ENCODE measurements around the gene AHCYL1. TPM values are rescaled to one million over a fixed set of nuclear protein-coding genes. Genes with fewer than 3 reads are reported as not detected.

AHCYL1 gene
- total RNA-seq, 6 experiments from 2014 or later: 51.4 to 77.5 (median 56.0) TPM

DNA sequence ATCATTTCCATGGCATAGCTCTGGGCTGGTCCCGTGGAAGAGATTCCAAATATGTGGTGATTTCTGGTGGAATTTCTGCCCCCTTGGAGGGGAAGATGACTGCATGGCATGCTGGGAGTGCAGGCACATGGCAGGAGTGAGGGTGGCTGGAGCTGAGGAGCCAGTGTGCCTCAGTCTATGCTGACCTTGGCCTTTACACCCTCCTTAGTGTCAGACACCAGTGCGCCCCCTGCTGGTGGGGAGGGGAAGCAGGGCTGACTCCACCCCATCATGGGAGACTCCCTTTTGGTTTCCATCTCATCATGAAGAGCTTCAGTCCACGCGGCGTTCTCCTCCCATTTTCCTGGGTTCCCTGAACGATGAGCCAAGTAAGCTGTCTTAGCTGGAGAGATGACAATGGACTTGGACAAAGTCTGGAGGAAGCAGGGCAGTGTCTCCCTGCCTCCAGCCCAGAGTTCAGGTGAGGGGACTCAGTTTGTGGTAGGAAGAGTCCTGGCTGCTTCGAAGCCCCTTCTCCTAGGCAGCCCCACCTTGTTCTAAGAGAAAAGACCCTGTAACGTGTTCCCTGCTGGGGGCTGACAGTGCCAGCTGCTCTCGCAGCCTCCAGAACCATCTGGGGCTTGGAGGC lies 75.6 kb downstream of the AHCYL1 start:
- no peaks in the 10 kb centered on the region for H3K27me3 ChIP-seq
- intact Hi-C loops (cut with DNase I): no loop called here
- ATAC-seq: peak; percentile 36 to 67 (median 44)
- no peaks in the 10 kb centered on the region for H3K4me1 ChIP-seq
- H3K36me3 ChIP-seq: peaks cover 0 to 24% (median 5%) of the 10 kb centered on the region in 4 donors
- H3K27ac ChIP-seq: no peak overlapping the region
- H3K9me3 ChIP-seq: no peaks in the 10 kb centered on the region
- 93% methylated on average over 2 of the region's 9 CpGs for WGBS (ENCODE audit: insufficient coverage, low coverage, low lambda C conversion rate, missing lambda C conversion rate)
- TF ChIP-seq, protein P1, sequence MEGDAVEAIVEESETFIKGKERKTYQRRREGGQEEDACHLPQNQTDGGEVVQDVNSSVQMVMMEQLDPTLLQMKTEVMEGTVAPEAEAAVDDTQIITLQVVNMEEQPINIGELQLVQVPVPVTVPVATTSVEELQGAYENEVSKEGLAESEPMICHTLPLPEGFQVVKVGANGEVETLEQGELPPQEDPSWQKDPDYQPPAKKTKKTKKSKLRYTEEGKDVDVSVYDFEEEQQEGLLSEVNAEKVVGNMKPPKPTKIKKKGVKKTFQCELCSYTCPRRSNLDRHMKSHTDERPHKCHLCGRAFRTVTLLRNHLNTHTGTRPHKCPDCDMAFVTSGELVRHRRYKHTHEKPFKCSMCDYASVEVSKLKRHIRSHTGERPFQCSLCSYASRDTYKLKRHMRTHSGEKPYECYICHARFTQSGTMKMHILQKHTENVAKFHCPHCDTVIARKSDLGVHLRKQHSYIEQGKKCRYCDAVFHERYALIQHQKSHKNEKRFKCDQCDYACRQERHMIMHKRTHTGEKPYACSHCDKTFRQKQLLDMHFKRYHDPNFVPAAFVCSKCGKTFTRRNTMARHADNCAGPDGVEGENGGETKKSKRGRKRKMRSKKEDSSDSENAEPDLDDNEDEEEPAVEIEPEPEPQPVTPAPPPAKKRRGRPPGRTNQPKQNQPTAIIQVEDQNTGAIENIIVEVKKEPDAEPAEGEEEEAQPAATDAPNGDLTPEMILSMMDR (IDR thresholded peaks at IDR 0.05): peak; percentile 41 to 61 (median 54)
- no peak for TF ChIP-seq POLR2A (IDR thresholded peaks at IDR 0.05)
- no peak overlapping the region for H3K4me3 ChIP-seq
- no peak for DNase-seq

DNA sequence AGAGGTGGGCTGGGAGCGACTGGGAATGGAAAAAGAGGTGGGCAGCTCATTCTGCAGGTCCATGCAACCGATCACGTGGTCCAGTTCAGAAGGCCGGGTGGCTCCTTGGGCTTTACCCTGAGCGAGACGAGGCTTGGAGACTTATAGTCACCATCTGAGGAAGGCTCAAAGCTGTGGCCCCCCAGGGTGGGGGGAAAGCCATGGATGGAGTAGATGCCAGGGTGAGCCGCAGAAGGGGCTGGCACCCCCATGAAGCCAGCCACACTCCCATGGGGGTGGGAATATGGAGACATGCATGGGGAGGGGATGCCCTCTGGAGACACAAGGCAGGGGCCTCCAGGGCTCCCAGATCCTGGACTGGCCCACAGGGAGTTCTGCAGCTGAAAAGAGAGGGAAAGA lies 76.1 kb downstream of the AHCYL1 start:
- Histone ChIP-seq H3K4me1 (no peaks in the 10 kb centered on the region), H3K36me3 (peaks cover 0 to 19% (median 3%) of the 10 kb centered on the region in 4 donors), H3K9me3 (no peaks in the 10 kb centered on the region), H3K27me3 (no peaks in the 10 kb centered on the region), H3K27ac (no peak overlapping the region), H3K4me3 (no peak overlapping the region)
- WGBS (ENCODE audit: insufficient coverage, low coverage, low lambda C conversion rate, missing lambda C conversion rate): 92% methylated on average over 5 of the region's 7 CpGs
- ATAC-seq (no peak), DNase-seq (no peak)
- TF ChIP-seq, protein P1 (IDR thresholded peaks at IDR 0.05): no peak
- TF ChIP-seq POLR2A (IDR thresholded peaks at IDR 0.05): no peak
- intact Hi-C loops (cut with DNase I): no loop called here

DNA sequence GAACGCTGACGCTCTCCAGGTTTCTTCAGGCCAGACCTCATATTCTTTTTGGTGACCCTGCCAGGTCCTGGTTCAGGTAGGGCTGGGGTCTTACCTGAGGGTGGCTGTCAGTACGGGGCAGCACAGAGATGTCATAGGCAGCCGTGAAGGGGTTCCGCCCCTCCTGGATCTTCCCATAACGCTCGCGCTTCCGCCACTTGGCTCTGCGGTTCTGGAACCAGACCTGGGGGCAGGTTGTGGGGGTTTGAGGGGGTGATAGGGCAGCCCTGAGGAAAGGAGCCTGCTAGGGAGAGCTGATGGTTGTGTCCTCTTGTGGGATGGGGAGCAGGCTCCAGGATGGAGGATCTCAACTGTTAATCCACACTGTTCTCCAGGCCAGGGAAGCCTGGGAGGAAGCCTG lies 76.8 kb downstream of the AHCYL1 start:
- Histone ChIP-seq H3K36me3 (peaks cover 0 to 13% (median 0%) of the 10 kb centered on the region in 4 donors), H3K27me3 (no peaks in the 10 kb centered on the region), H3K4me1 (no peaks in the 10 kb centered on the region), H3K9me3 (no peaks in the 10 kb centered on the region), H3K4me3 (no peak overlapping the region), H3K27ac (no peak overlapping the region)
- TF ChIP-seq, protein P1 (IDR thresholded peaks at IDR 0.05): no peak
- TF ChIP-seq POLR2A (IDR thresholded peaks at IDR 0.05): no peak
- intact Hi-C loops (cut with DNase I): no loop called here
- DNase-seq: no peak
- no peak for ATAC-seq
- WGBS (ENCODE audit: insufficient coverage, low coverage, low lambda C conversion rate, missing lambda C conversion rate): 85% methylated on average over 5 of the region's 10 CpGs

DNA sequence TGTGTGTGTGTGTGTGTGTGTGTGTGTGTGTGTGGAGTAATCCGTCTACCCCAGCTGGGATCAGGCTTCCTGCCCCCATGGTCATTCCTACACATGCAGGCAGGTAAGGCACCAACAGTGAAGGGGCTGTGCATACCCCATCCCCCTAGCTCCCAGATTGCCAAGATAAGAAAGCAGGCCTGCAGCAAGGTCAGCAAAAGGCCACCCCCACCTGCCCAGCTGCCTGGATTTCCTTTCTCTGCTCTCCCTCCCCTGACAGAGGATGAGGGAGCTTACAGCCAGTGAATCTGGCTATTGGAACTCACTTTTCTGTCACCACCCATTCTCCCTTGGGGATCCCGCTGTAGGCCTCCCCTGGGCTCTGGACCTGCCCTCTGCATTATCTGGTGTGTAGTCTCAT lies 78.0 kb downstream of the AHCYL1 start:
- no peak overlapping the region for H3K4me3 ChIP-seq
- peaks cover 2 to 6% of the 10 kb centered on the region in 2 donors for H3K27me3 ChIP-seq
- DNase-seq (no peak), ATAC-seq (no peak)
- H3K4me1 ChIP-seq: no peaks in the 10 kb centered on the region
- no peak overlapping the region for H3K27ac ChIP-seq
- 80% methylated on average over 2 of the region's 2 CpGs for WGBS (ENCODE audit: insufficient coverage, low coverage, low lambda C conversion rate, missing lambda C conversion rate)
- intact Hi-C loops (cut with DNase I): no loop called here
- H3K36me3 ChIP-seq: peaks cover 0 to under 1% (median 0%) of the 10 kb centered on the region in 4 donors
- no peaks in the 10 kb centered on the region for H3K9me3 ChIP-seq
- TF ChIP-seq POLR2A (IDR thresholded peaks at IDR 0.05): no peak
- TF ChIP-seq, protein P1 (IDR thresholded peaks at IDR 0.05): no peak
